IPS-15b (cell line): ENCODE measurements around the gene GRID1.

Experiments used
- H3K27me3 ChIP-seq: one replicate; pipeline ENCODE4 v1.6.1; 2013; ENCODE audit warnings: low read length; ENCODE audit not compliant: control insufficient read depth, insufficient read depth
- H3K36me3 ChIP-seq: one replicate; pipeline ENCODE4 v1.6.1; 2013; ENCODE audit warnings: low read length; ENCODE audit not compliant: control insufficient read depth, insufficient read depth
- H3K4me1 ChIP-seq: one replicate; pipeline ENCODE4 v1.6.1; 2013; ENCODE audit warnings: mild to moderate bottlenecking, low read length; ENCODE audit not compliant: control insufficient read depth, insufficient read depth
- H3K4me3 ChIP-seq: one replicate; pipeline ENCODE4 v1.5.1; 2013; ENCODE audit warnings: low read depth, low read length
- H3K9ac ChIP-seq: one replicate; pipeline ENCODE4 v1.6.1; 2013; ENCODE audit warnings: low read depth, mild to moderate bottlenecking, low read length
- H3K9me3 ChIP-seq: one replicate; pipeline ENCODE4 v1.6.1; 2013; ENCODE audit warnings: mild to moderate bottlenecking, low read length; ENCODE audit not compliant: control insufficient read depth, insufficient read depth

The GRID1 gene

GRCh38 chr10:85983051-85983450, 383.5 kb downstream of the GRID1 start:
- no peaks in the 10 kb centered on the region for H3K4me1 ChIP-seq
- H3K27me3 ChIP-seq: no peaks in the 10 kb centered on the region
- no peak overlapping the region for H3K4me3 ChIP-seq

DNA sequence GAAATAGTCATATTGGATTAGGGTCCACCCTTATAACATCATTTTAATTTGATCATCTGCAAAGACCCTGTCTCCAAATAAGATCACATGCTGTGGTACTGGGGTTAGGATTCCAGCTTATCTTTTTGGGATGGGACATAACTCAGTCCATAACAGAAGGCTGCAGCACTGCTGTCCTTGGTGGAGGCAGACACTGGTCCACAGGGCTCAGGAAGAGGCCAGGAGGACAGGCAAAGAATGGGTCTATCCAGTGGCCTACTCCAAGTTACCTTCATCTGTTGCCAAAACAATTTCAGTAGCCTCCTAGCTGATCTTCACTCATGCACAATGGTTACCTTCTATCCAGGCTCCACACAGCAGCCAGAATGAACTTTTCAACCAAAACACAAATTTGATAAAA, 387.0 kb downstream of the GRID1 start:
- Histone ChIP-seq H3K9me3 (no peaks in the 10 kb centered on the region), H3K27me3 (no peaks in the 10 kb centered on the region), H3K4me3 (no peak overlapping the region), H3K9ac (no peak overlapping the region), H3K4me1 (no peaks in the 10 kb centered on the region), H3K36me3 (no peaks in the 10 kb centered on the region)

More at GRCh38 chr10:85983051-85983450, 383.5 kb downstream of the GRID1 start:
- Histone ChIP-seq H3K9ac (no peak overlapping the region), H3K36me3 (no peaks in the 10 kb centered on the region), H3K9me3 (no peaks in the 10 kb centered on the region)

GRCh38 chr10:85978566-85979358, 387.8 kb downstream of the GRID1 start:
- Histone ChIP-seq H3K4me3 (no peak overlapping the region), H3K27me3 (no peaks in the 10 kb centered on the region), H3K36me3 (no peaks in the 10 kb centered on the region), H3K9ac (no peak overlapping the region), H3K9me3 (no peaks in the 10 kb centered on the region), H3K4me1 (no peaks in the 10 kb centered on the region)

DNA sequence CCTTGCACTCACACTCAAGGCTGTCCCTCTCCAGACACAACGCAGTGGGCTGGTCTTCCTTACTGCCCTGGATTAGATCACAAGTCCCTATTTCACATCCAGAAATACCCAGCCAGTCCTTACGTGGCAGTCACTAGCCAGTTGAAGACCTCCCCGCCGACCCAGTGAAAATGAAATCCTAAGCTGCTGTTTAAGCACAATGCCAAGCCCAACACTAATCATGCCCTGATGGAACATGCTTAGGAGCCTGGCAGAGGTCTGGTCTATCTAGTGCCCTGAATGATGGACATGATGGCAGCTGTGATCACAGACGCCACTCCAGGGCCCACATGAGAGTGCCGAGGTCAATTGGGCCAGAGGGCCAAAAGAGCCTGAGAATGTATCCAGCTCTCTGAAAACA, 389.0 kb downstream of the GRID1 start:
- Histone ChIP-seq H3K4me3 (no peak overlapping the region), H3K9ac (no peak overlapping the region), H3K36me3 (no peaks in the 10 kb centered on the region), H3K9me3 (no peaks in the 10 kb centered on the region), H3K4me1 (no peaks in the 10 kb centered on the region), H3K27me3 (no peaks in the 10 kb centered on the region)

- Histone ChIP-seq H3K36me3 (no peaks in the 10 kb centered on the region), H3K4me1 (no peaks in the 10 kb centered on the region), H3K9me3 (no peaks in the 10 kb centered on the region), H3K4me3 (no peak overlapping the region), H3K27me3 (no peaks in the 10 kb centered on the region), H3K9ac (no peak overlapping the region)
These were observed 390.3 kb downstream of the GRID1 start for GRCh38 chr10:85976267-85976793.

DNA sequence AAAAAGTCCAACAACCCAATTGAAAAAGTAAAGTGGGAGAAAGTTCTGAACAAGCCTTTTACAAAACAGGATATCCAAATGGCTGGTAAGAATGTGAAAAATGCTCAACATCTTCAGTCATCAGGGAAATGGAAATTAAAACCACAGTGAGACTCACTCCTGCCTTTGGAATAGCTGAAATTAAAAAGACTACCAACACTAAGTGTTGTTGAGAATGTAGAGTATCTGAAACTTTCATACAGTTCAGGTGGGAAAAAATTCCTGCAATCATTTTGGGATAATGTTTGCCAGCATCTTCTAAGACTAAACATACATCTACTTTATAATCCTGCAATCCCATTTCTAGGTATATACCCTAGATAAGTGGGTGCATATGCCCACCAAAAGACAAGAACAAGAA, 395.1 kb downstream of the GRID1 start:
- Histone ChIP-seq H3K36me3 (no peaks in the 10 kb centered on the region), H3K9ac (no peak overlapping the region), H3K9me3 (no peaks in the 10 kb centered on the region), H3K4me1 (no peaks in the 10 kb centered on the region), H3K4me3 (no peak overlapping the region), H3K27me3 (no peaks in the 10 kb centered on the region)

DNA sequence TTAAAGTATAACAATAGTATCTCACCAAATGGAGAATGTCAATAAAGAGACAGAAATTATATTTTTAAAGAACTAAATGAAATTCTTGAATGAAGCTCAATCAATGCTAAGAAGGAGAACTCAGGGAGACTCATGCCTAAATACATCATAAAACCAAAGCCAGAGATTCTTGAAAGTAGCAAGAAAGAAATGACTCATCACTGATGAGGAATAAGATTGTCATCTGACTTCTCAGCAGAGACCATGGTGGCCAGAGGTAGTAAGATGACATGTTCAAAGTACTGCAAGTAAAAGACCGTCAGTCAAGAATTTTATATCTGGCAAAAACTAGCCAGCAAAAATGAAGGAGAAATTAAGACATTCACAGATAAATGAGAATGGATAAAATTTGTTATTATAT, 399.0 kb downstream of the GRID1 start:
- Histone ChIP-seq H3K4me3 (no peak overlapping the region), H3K9me3 (no peaks in the 10 kb centered on the region), H3K9ac (no peak overlapping the region), H3K36me3 (no peaks in the 10 kb centered on the region), H3K4me1 (no peaks in the 10 kb centered on the region), H3K27me3 (no peaks in the 10 kb centered on the region)

- H3K36me3 ChIP-seq: no peaks in the 10 kb centered on the region
- H3K9ac ChIP-seq: no peak overlapping the region
- no peaks in the 10 kb centered on the region for H3K27me3 ChIP-seq
- H3K9me3 ChIP-seq: peaks cover 1% of the 10 kb centered on the region
- H3K4me3 ChIP-seq: no peak overlapping the region
- H3K4me1 ChIP-seq: no peaks in the 10 kb centered on the region
These were observed 405.0 kb downstream of the GRID1 start for GRCh38 chr10:85961479-85962067.

DNA sequence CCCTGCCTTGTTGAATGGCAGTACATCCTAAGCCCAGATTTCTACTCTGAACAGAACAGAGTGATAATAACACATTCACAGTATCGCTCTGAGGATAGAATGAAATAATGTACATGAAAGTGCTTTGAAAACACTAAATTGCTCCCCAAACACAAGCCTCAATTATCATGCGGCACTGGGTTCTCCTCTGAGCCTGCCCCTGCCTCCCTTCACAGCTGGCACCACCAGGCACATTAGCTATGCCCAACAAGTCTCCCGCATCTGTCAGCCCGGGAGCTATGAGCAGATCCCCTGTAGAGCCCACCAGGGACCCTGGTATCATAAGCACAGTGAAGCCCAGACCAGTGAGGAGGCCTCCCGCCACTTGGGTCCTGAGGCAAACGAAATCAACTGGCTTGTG, 405.5 kb downstream of the GRID1 start:
- peaks cover 3% of the 10 kb centered on the region for H3K9me3 ChIP-seq
- no peaks in the 10 kb centered on the region for H3K36me3 ChIP-seq
- H3K4me1 ChIP-seq: no peaks in the 10 kb centered on the region
- H3K27me3 ChIP-seq: no peaks in the 10 kb centered on the region
- no peak overlapping the region for H3K9ac ChIP-seq
- no peak overlapping the region for H3K4me3 ChIP-seq

GRCh38 chr10:85959239-85959638, 407.4 kb downstream of the GRID1 start:
- no peaks in the 10 kb centered on the region for H3K27me3 ChIP-seq
- H3K4me3 ChIP-seq: no peak overlapping the region
- H3K36me3 ChIP-seq: no peaks in the 10 kb centered on the region
- no peak overlapping the region for H3K9ac ChIP-seq
- H3K4me1 ChIP-seq: no peaks in the 10 kb centered on the region
- H3K9me3 ChIP-seq: peaks cover 3% of the 10 kb centered on the region

DNA sequence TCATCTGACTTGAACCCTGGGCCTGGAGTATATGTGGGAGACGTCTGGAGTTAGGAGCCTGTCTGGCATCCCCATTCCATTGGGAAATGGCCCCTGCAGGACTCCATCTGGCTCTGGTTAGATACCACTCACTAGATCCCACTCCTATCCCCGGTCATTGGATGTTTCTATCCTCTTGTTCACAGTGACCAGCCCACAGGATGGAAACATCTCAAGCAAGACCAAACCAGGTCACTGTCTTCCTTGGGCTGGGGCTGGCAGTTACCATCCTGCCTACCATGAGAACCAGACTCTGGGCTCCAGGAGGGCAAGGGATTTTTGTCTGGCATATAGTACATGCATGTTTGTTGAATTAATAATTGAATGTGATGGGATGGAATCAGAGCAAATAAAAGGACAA, 415.7 kb downstream of the GRID1 start:
- Histone ChIP-seq H3K4me1 (no peaks in the 10 kb centered on the region), H3K9ac (no peak overlapping the region), H3K9me3 (no peaks in the 10 kb centered on the region), H3K4me3 (no peak overlapping the region), H3K27me3 (no peaks in the 10 kb centered on the region), H3K36me3 (no peaks in the 10 kb centered on the region)

DNA sequence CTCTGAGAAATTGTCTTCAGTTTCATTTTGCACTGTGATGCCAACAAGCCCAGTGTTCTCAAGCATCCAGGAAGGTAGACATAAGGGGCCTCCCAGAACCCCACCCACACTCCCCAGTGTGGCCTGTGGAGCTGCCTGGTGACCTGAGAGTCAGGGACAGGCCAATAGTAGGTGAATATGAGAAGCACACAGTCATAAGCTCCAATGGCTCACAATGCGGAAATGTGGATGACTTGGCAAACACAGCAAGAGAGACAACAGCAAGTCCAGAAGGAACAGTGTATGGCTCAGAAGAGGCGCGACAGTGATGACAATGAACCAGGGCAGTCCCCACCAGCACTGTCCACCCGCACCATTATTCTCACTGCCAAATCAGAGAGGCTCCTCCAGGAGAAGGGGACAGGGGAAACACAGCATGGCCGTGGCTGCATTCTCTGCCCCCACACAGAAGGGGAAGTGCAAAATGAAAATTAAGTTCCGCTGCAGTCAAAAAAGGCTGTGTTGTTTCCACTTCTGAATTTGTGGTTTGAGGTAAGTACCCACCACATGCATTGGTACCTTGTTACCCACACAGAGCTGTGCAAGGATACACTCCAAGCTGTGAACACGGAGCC, 419.8 kb downstream of the GRID1 start:
- H3K4me3 ChIP-seq: no peak overlapping the region
- H3K27me3 ChIP-seq: no peaks in the 10 kb centered on the region
- H3K4me1 ChIP-seq: no peaks in the 10 kb centered on the region
- no peaks in the 10 kb centered on the region for H3K36me3 ChIP-seq
- H3K9ac ChIP-seq: no peak overlapping the region
- no peaks in the 10 kb centered on the region for H3K9me3 ChIP-seq
